Parathyroid adenoma (tissue), 2 donors: ENCODE measurements around the gene MYF5.

Experiments
- H2AFZ ChIP-seq: fragments of 300-600 bp; sonication (generic); one replicate; pipeline ENCODE4 v1.7.0; 2017; ENCODE audit warnings: antibody characterized with exemption, mild to moderate bottlenecking
- H3K27ac ChIP-seq: fragments of 300-600 bp; sonication (generic); one replicate; pipeline ENCODE4 v1.7.0; 2017
- H3K27me3 ChIP-seq: fragments of 300-600 bp; sonication (generic); one replicate; pipeline ENCODE4 v1.7.0; 2017; ENCODE audit warnings: low read length; ENCODE audit not compliant: control insufficient read depth, insufficient read depth
- H3K36me3 ChIP-seq: fragments of 300-600 bp; sonication (generic); one replicate; pipeline ENCODE4 v1.7.0; 2017; ENCODE audit warnings: low read length; ENCODE audit not compliant: control insufficient read depth, insufficient read depth
- H3K4me1 ChIP-seq: fragments of 300-600 bp; sonication (generic); one replicate; pipeline ENCODE4 v1.7.0; 2017; ENCODE audit warnings: control low read depth
- H3K4me2 ChIP-seq: fragments of 300-600 bp; sonication (generic); one replicate; pipeline ENCODE4 v1.7.0; 2017; ENCODE audit warnings: low read length
- H3K4me3 ChIP-seq: fragments of 300-600 bp; sonication (generic); one replicate; pipeline ENCODE4 v1.7.0; 2017; ENCODE audit warnings: low read depth, low read length
- H3K79me2 ChIP-seq: fragments of 300-600 bp; sonication (generic); one replicate; pipeline ENCODE4 v1.7.0; 2017; ENCODE audit warnings: control low read depth
- H3K9ac ChIP-seq: fragments of 300-600 bp; sonication (generic); one replicate; pipeline ENCODE4 v1.7.0; 2017; ENCODE audit warnings: mild to moderate bottlenecking
- H3K9me3 ChIP-seq: fragments of 300-600 bp; sonication (generic); one replicate; pipeline ENCODE4 v1.7.0; 2017; ENCODE audit warnings: low read length; ENCODE audit not compliant: control insufficient read depth
- TF ChIP-seq, protein P1 (sequence below): fragments of 300-600 bp; sonication (generic); IDR thresholded peaks from one replicate; pipeline ENCODE4 v1.7.0; 2017; ENCODE audit warnings: antibody characterized with exemption, mild to moderate bottlenecking
- donor health status: primary hyperparathyroidism.

Gene MYF5

DNA sequence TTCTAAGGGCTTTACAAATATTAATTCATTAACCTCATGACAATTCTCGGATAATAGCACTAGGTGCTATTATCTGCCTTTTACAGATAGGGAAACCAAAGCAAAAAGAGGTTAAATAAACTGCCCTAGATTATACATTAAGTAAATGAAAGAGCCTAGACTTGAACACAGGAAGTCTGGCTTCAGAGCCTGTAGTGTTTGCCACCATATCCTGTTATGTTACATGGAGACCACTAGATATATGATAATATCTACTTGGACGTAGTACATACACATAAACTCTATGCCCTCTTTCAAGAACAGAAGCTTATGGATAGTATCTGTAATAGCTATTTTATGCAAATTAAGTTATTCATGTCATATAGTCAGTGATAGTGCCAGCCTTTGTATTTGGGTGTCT lies 26.2 kb upstream of the MYF5 start:
- no peak overlapping the region for H3K4me3 ChIP-seq
- TF ChIP-seq, protein P1, sequence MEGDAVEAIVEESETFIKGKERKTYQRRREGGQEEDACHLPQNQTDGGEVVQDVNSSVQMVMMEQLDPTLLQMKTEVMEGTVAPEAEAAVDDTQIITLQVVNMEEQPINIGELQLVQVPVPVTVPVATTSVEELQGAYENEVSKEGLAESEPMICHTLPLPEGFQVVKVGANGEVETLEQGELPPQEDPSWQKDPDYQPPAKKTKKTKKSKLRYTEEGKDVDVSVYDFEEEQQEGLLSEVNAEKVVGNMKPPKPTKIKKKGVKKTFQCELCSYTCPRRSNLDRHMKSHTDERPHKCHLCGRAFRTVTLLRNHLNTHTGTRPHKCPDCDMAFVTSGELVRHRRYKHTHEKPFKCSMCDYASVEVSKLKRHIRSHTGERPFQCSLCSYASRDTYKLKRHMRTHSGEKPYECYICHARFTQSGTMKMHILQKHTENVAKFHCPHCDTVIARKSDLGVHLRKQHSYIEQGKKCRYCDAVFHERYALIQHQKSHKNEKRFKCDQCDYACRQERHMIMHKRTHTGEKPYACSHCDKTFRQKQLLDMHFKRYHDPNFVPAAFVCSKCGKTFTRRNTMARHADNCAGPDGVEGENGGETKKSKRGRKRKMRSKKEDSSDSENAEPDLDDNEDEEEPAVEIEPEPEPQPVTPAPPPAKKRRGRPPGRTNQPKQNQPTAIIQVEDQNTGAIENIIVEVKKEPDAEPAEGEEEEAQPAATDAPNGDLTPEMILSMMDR: no peak
- H3K27me3 ChIP-seq: no peaks in the 10 kb centered on the region
- H3K27ac ChIP-seq: no peak overlapping the region
- no peaks in the 10 kb centered on the region for H3K4me1 ChIP-seq
- no peaks in the 10 kb centered on the region for H3K36me3 ChIP-seq
- no peak overlapping the region for H3K9ac ChIP-seq
- H3K9me3 ChIP-seq: no peaks in the 10 kb centered on the region
- H2AFZ ChIP-seq: no peak overlapping the region
- H3K4me2 ChIP-seq: no peak overlapping the region
- no peaks in the 10 kb centered on the region for H3K79me2 ChIP-seq

DNA sequence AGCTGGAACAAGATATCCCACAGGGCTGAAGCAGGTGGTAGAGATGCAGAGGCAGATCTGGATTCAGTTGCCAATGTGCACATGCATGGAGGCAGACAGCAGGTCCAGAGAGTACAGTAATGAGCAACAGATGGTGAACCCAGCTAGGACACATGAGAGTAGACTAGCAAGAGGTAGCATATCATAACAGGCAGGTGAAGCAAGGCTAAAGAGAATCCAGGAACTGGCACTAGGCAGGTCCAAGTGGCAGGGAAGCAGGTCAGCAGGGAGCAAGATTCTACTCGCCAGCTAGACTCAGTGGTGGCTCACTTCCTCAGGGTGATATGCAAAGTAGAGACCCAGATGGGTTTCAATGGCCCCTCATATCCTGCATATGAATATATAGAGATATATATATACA lies 24.6 kb upstream of the MYF5 start:
- Histone ChIP-seq H3K4me2 (no peak overlapping the region), H3K9me3 (no peaks in the 10 kb centered on the region), H3K4me1 (no peaks in the 10 kb centered on the region), H3K4me3 (no peak overlapping the region), H2AFZ (no peak overlapping the region), H3K27ac (no peak overlapping the region), H3K36me3 (no peaks in the 10 kb centered on the region), H3K9ac (no peak overlapping the region), H3K79me2 (no peaks in the 10 kb centered on the region), H3K27me3 (no peaks in the 10 kb centered on the region)
- TF ChIP-seq, protein P1: no peak

DNA sequence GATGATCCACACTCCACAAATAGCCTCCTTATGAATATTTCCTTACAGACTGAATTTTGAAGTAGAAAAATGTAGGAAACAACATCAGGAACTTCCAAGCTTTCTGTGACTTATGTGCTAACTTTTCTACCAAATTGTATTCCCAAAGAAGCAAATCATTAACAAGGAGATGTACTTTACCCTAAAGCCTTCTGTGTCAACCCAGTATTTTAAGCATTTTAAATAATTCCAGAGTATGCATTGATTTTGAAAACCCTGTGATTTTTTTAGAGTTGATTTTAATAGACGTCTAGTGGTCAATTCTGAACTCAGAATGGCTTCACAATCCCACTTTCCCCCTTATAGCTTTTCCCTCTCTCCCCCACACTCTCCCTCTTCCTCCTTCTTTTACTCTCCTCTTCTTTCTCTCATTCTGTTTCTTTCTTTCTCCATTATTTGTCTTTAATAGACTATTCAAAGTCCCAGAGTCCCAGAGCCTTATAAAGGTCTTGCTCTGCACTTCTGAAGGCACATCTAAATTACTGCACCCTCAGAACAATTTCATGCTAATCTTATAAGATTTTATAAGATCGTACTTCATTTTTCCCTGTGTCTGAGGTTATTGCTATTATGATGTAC lies 19.3 kb upstream of the MYF5 start:
- Histone ChIP-seq H3K9ac (no peak overlapping the region), H3K9me3 (no peaks in the 10 kb centered on the region), H3K36me3 (no peaks in the 10 kb centered on the region), H3K27ac (no peak overlapping the region), H2AFZ (no peak overlapping the region), H3K4me2 (no peak overlapping the region), H3K4me3 (no peak overlapping the region), H3K4me1 (no peaks in the 10 kb centered on the region), H3K27me3 (no peaks in the 10 kb centered on the region), H3K79me2 (no peaks in the 10 kb centered on the region)
- TF ChIP-seq, protein P1: no peak

DNA sequence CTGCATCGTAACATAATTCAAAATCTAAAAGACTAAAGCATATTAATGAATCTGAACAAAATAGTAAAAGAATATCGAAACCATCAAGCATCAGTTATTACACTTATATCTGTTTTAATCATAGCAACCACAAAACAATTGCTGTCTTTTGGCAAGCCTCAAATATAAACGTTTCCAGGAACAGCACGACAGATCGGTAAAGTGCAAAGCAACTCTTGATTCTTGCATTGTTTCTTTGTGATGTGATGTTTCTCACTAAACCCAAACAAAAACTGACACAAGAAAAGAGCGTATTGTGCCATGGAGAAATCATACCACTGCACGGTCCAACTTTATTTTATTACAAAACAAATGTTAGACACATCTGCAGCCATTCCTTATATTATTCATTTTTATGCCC lies 18.5 kb upstream of the MYF5 start:
- H3K27me3 ChIP-seq: no peaks in the 10 kb centered on the region
- no peaks in the 10 kb centered on the region for H3K4me1 ChIP-seq
- no peaks in the 10 kb centered on the region for H3K79me2 ChIP-seq
- TF ChIP-seq, protein P1: no peak
- no peak overlapping the region for H3K9ac ChIP-seq
- H3K27ac ChIP-seq: no peak overlapping the region
- no peaks in the 10 kb centered on the region for H3K9me3 ChIP-seq
- no peak overlapping the region for H2AFZ ChIP-seq
- H3K36me3 ChIP-seq: no peaks in the 10 kb centered on the region
- H3K4me2 ChIP-seq: no peak overlapping the region
- no peak overlapping the region for H3K4me3 ChIP-seq

DNA sequence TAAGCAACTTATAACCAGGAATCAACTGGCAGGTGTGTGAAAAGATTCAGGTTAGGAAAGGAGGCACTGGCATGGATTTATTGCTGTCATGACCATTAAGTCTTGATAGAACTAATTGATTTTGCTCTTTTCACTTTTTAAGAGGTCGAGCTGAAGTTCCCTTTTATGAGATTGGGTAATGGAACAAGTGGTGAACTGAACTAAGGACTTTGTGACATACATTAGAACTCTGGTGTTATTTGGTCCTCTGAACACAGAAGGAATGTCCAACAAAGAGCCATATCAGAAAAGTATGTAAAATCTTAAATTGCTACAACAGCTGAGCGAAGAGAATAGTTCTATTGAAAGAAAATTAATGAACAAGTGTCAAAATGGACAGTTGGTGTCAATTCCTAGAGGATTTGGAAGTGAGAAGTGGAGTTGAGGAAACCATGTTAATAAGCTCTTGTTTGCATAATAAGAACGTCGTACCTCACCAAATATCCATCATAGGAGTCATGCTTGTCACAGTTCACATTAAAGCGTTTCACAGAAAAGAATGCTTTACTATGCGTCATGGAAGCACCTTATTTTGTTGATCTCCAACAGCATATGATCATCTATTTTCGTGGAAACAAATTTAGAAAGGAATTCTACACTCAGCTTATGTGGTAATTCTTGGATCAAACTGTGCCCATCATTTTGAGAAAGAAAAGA lies 17.7 kb upstream of the MYF5 start:
- H3K27ac ChIP-seq: no peak overlapping the region

More for the DNA sequence above, 17.7 kb upstream of the MYF5 start:
- TF ChIP-seq, protein P1: no peak
- no peak overlapping the region for H3K4me3 ChIP-seq
- no peak overlapping the region for H3K4me2 ChIP-seq
- H2AFZ ChIP-seq: no peak overlapping the region
- H3K4me1 ChIP-seq: no peaks in the 10 kb centered on the region
- H3K9ac ChIP-seq: no peak overlapping the region
- H3K79me2 ChIP-seq: no peaks in the 10 kb centered on the region
- no peaks in the 10 kb centered on the region for H3K9me3 ChIP-seq
- H3K36me3 ChIP-seq: no peaks in the 10 kb centered on the region
- no peaks in the 10 kb centered on the region for H3K27me3 ChIP-seq
